Tibial artery (tissue), 4 donors: ENCODE data around the gene CHCHD4.

ENCODE experiments used
- DNase-seq, 2 donors: peaks; one replicate each; pipeline ENCODE4 v3.0.0-alpha.2; 2019
- H3K27ac ChIP-seq, 2 donors: fragments of 200-600 bp; sonication (generic) in 1 of 2; 1 replicate in 1 of 2; 2 replicates in 1 of 2; pipeline ENCODE4 v1.5.1; 2018 to 2019; ENCODE audit warnings: mild to moderate bottlenecking in 1 of 2
- H3K27me3 ChIP-seq, 2 donors: fragments of 200-600 bp; sonication (generic) in 1 of 2; one replicate each; pipeline versions ENCODE4 v1.5.1 to v1.6.0; 2016 to 2019
- H3K36me3 ChIP-seq, 3 donors: fragments of 200-600 bp; sonication (generic) in 2 of 3; one replicate each; pipeline ENCODE4 v1.5.1; 2016 to 2019; ENCODE audit warnings: mild to moderate bottlenecking in 2 of 3
- H3K4me1 ChIP-seq, 4 donors: fragments of 200-600 bp; sonication (generic) in 2 of 4; 1 replicate in 3 of 4; 2 replicates in 1 of 4; pipeline ENCODE4 v1.5.1; 2016 to 2019
- H3K4me3 ChIP-seq, 2 donors: fragments of 200-600 bp; sonication (generic) in 1 of 2; 1 replicate in 1 of 2; 2 replicates in 1 of 2; pipeline ENCODE4 v1.5.1; 2018 to 2019; ENCODE audit warnings: mild to moderate bottlenecking in 2 of 2
- H3K9me3 ChIP-seq, 3 donors: fragments of 200-600 bp; sonication (generic) in 1 of 3; one replicate each; pipeline ENCODE4 v1.5.1; 2016 to 2019
- CTCF ChIP-seq, 2 experiments: fragments of 200-600 bp in 1 of 2; fragments of 450-650 bp in 1 of 2; IDR thresholded peaks; one replicate each; pipeline ENCODE4 v1.5.1; 2017 to 2019; ENCODE audit warnings: antibody characterized with exemption in 2 of 2, mild to moderate bottlenecking in 1 of 2, moderate library complexity in 1 of 2
- intact Hi-C: fragments of 100-400 bp; cut with DNase I; formaldehyde crosslinking; loops from one replicate; pipeline ENCODE4 v1.15.0; 2023; ENCODE audit warnings: low total_unique reads

The CHCHD4 gene

DNA sequence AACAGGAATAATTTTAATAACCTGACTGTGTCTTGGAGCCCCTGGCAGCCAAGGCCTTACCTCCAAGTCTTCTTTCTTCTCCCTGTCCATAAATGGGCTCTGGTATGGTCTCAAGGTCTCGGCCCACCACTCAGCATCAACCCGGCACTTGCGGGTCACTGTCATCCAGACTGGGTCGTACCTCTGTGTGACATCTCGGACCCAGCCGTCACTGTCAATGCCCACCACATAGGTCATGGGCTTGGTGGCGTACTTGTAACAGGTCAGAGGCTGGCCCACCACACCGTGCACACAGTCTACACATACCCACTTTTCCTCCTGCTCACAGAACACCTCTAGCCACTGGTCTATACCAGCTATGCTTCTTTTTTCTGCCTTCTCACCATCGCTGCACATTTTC lies 33.3 kb upstream of the CHCHD4 start:
- intact Hi-C loops = no loop called here
- TF ChIP-seq CTCF (IDR thresholded peaks at IDR 0.05) = no peak

GRCh38 chr3:14156843-14157561 lies 32.3 kb upstream of the CHCHD4 start:
- Histone ChIP-seq H3K27ac (no peak overlapping the region), H3K4me3 (no peak overlapping the region), H3K4me1 (no peaks in the 10 kb centered on the region), H3K27me3 (no peaks in the 10 kb centered on the region), H3K9me3 (peaks cover 0 to 9% (median 0%) of the 10 kb centered on the region in 3 donors), H3K36me3 (peaks cover 84 to 98% (median 93%) of the 10 kb centered on the region in 3 donors)
- no peak for DNase-seq
- intact Hi-C loops = no loop called here
- no peak for TF ChIP-seq CTCF (IDR thresholded peaks at IDR 0.05)

More for the DNA sequence above, 33.3 kb upstream of the CHCHD4 start:
- no peak for DNase-seq
- Histone ChIP-seq H3K4me3 (no peak overlapping the region), H3K36me3 (peaks cover 88 to 98% (median 93%) of the 10 kb centered on the region in 3 donors), H3K4me1 (no peaks in the 10 kb centered on the region), H3K27me3 (no peaks in the 10 kb centered on the region), H3K9me3 (peaks cover 0 to 11% (median 0%) of the 10 kb centered on the region in 3 donors), H3K27ac (no peak overlapping the region)

DNA sequence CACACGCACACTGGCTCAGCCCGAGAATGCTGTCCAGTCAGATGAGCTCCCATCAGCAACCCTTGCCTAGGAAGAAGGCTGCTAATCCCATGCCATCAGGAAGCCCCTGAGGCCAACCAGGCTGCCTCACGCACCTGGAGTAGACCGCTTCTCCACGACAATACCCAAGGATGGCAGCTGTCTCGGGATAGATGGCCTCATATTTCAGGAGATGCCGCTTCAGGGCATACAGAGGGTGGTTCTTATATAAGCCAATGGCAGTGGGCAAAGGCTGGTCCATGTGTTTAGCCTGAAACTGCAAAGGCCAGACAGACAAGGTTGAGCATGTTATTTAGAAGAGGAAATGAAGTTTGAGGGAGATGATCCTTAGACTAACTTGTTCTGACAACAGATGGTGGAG lies 31.5 kb upstream of the CHCHD4 start:
- no peaks in the 10 kb centered on the region for H3K27me3 ChIP-seq
- intact Hi-C loops = no loop called here
- peaks cover 0 to 2% (median 0%) of the 10 kb centered on the region in 3 donors for H3K9me3 ChIP-seq
- no peak for DNase-seq
- no peak overlapping the region for H3K27ac ChIP-seq
- no peak for TF ChIP-seq CTCF (IDR thresholded peaks at IDR 0.05)
- no peaks in the 10 kb centered on the region for H3K4me1 ChIP-seq
- no peak overlapping the region for H3K4me3 ChIP-seq
- peaks cover 83 to 98% (median 87%) of the 10 kb centered on the region in 3 donors for H3K36me3 ChIP-seq

DNA sequence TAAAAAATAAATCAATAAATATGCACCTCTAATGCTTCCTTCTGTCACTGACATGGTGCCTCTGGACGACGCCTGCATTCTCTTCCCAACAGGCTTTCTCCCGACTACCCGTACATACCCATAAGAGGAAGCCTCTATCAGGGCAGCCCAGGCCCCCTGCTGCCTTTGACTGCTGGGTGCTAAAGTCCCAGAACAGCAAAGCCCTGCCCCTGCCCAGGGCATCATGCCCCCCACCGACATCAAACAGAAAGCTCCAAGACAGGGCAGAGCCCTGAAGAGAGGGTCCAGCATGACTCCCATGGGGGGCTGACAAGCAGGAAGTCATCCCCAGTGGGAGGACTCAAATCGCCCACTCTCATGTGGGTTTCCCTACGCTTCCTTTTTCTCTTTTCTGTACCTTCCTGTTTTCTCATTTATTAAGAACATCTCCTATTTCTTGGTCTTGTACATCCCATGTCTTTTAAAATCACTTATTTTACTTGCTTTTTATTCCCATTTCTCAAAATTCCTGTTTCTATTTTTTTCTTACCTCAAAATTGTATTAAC lies 30.3 kb upstream of the CHCHD4 start:
- intact Hi-C loops = no loop called here
- Histone ChIP-seq H3K27me3 (no peaks in the 10 kb centered on the region), H3K4me1 (no peaks in the 10 kb centered on the region), H3K36me3 (peaks cover 71 to 97% (median 78%) of the 10 kb centered on the region in 3 donors), H3K27ac (no peak overlapping the region), H3K4me3 (no peak overlapping the region), H3K9me3 (no peaks in the 10 kb centered on the region)
- DNase-seq = no peak
- no peak for TF ChIP-seq CTCF (IDR thresholded peaks at IDR 0.05)

DNA sequence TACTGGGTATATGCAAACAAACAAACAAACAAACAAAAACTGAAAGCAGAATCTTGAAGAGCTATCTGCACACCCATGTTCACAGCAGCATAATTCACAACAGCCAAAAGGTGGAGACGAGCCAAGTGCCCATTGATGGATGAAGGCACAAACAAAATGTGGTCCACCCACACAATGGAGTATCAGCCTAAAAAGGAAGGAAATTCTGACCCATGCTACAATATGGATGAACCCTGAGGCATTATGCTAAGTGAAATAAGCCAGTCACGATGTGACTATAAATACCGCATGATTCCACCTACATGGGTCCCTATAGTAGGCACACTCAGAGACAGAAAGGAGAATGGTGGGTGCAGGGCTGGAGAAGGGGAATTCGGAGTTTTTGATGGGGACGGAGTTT lies 29.6 kb upstream of the CHCHD4 start:
- Histone ChIP-seq H3K27me3 (no peaks in the 10 kb centered on the region), H3K27ac (no peak overlapping the region), H3K9me3 (no peaks in the 10 kb centered on the region), H3K4me3 (no peak overlapping the region), H3K36me3 (peaks cover 64 to 92% (median 71%) of the 10 kb centered on the region in 3 donors), H3K4me1 (no peaks in the 10 kb centered on the region)
- intact Hi-C loops = no loop called here
- DNase-seq = no peak
- no peak for TF ChIP-seq CTCF (IDR thresholded peaks at IDR 0.05)
